ENCODE data around the gene SGSM1.

The SGSM1 gene

GRCh38 chr22:24810043-24810749 is 4.2 kb downstream of the SGSM1 start:
- Histone ChIP-seq H3K9ac (ENCODE audit: low read depth, low read length) (no peak overlapping the region), H3K4me2 (ENCODE audit: insufficient read depth, low read length) (no peak overlapping the region), H3K4me3 (ENCODE audit: low read depth in 1 of 2, low read length in 2 of 2) (no peak overlapping the region), H3K36me3 (ENCODE audit: insufficient read depth, low read length) (no peaks in the 10 kb centered on the region), H3K27me3 (ENCODE audit: insufficient read depth, low read length, poor library complexity) (peaks cover 7% of the 10 kb centered on the region), H4K20me1 (ENCODE audit: insufficient read depth, low read length) (no peaks in the 10 kb centered on the region), H2AFZ (ENCODE audit: low read depth, low read length) (no peak overlapping the region), H3K27ac (ENCODE audit: low read length) (no peak overlapping the region), H3K9me3 (ENCODE audit: insufficient read depth, low read length, severe bottlenecking) (peaks cover 5% of the 10 kb centered on the region), H3K4me1 (ENCODE audit: insufficient read depth, low read length) (no peaks in the 10 kb centered on the region), H3K79me2 (ENCODE audit: insufficient read depth, low read length) (no peaks in the 10 kb centered on the region)
- no peak for TF ChIP-seq CTCF (IDR thresholded peaks at IDR 0.05; ENCODE audit: borderline replicate concordance, extremely low read depth, low read length, poor library complexity, severe bottlenecking)
- no peak for DNase-seq
- ATAC-seq (ENCODE audit: insufficient read depth, low read depth), result no peak

- Histone ChIP-seq H3K36me3 (ENCODE audit: insufficient read depth, low read length) (no peaks in the 10 kb centered on the region), H3K27ac (ENCODE audit: low read length) (no peak overlapping the region), H3K4me1 (ENCODE audit: insufficient read depth, low read length) (no peaks in the 10 kb centered on the region), H3K9ac (ENCODE audit: low read depth, low read length) (no peak overlapping the region), H3K27me3 (ENCODE audit: insufficient read depth, low read length, poor library complexity) (peaks cover 7% of the 10 kb centered on the region), H2AFZ (ENCODE audit: low read depth, low read length) (no peak overlapping the region), H3K79me2 (ENCODE audit: insufficient read depth, low read length) (no peaks in the 10 kb centered on the region), H3K4me3 (ENCODE audit: low read depth in 1 of 2, low read length in 2 of 2) (no peak overlapping the region), H3K4me2 (ENCODE audit: insufficient read depth, low read length) (no peak overlapping the region), H3K9me3 (ENCODE audit: insufficient read depth, low read length, severe bottlenecking) (peaks cover 9% of the 10 kb centered on the region), H4K20me1 (ENCODE audit: insufficient read depth, low read length) (no peaks in the 10 kb centered on the region)
- ATAC-seq (ENCODE audit: insufficient read depth, low read depth), result no peak
- TF ChIP-seq CTCF (IDR thresholded peaks at IDR 0.05; ENCODE audit: borderline replicate concordance, extremely low read depth, low read length, poor library complexity, severe bottlenecking) (no peak), EZH2 (IDR thresholded peaks at IDR 0.05; ENCODE audit: borderline replicate concordance, low read depth, low read length, severe bottlenecking) (no peak)
- no peak for DNase-seq
Measured at GRCh38 chr22:24812950-24813775, 7.2 kb downstream of the SGSM1 start.

- Histone ChIP-seq H3K79me2 (ENCODE audit: insufficient read depth, low read length) (no peaks in the 10 kb centered on the region), H3K4me3 (ENCODE audit: low read depth in 1 of 2, low read length in 2 of 2) (no peak overlapping the region), H3K4me2 (ENCODE audit: insufficient read depth, low read length) (no peak overlapping the region), H3K27me3 (ENCODE audit: insufficient read depth, low read length, poor library complexity) (peaks cover 7% of the 10 kb centered on the region), H3K9me3 (ENCODE audit: insufficient read depth, low read length, severe bottlenecking) (peaks cover 9% of the 10 kb centered on the region), H3K4me1 (ENCODE audit: insufficient read depth, low read length) (no peaks in the 10 kb centered on the region), H2AFZ (ENCODE audit: low read depth, low read length) (no peak overlapping the region), H3K9ac (ENCODE audit: low read depth, low read length) (no peak overlapping the region), H3K36me3 (ENCODE audit: insufficient read depth, low read length) (no peaks in the 10 kb centered on the region), H3K27ac (ENCODE audit: low read length) (no peak overlapping the region), H4K20me1 (ENCODE audit: insufficient read depth, low read length) (no peaks in the 10 kb centered on the region)
- DNase-seq (no peak), ATAC-seq (ENCODE audit: insufficient read depth, low read depth) (no peak)
- TF ChIP-seq EZH2 (IDR thresholded peaks at IDR 0.05; ENCODE audit: borderline replicate concordance, low read depth, low read length, severe bottlenecking) (no peak), CTCF (IDR thresholded peaks at IDR 0.05; ENCODE audit: borderline replicate concordance, extremely low read depth, low read length, poor library complexity, severe bottlenecking) (no peak)
Measured at GRCh38 chr22:24813861-24814770, 8.1 kb downstream of the SGSM1 start.

All from DND-41 (cell line).